Mesenchymal stem cell (in vitro differentiated cells and primary cell): Measurements from ENCODE around the gene CCDC102B.

Experiments used
- DNase-seq: peaks from one replicate; pipeline ENCODE4 v3.0.0-alpha.2; 2013
- H2AFZ ChIP-seq: one replicate; pipeline ENCODE4 v1.6.1; 2013; ENCODE audit warnings: low read depth, mild to moderate bottlenecking, control low read depth, inconsistent platforms, low read length, moderate library complexity
- H2AK5ac ChIP-seq: 2 replicates; pipeline ENCODE4 v1.6.1; 2013; ENCODE audit warnings: low read length, moderate library complexity, mild to moderate bottlenecking, inconsistent platforms; ENCODE audit not compliant: severe bottlenecking
- H2BK120ac ChIP-seq: one replicate; pipeline ENCODE4 v1.6.1; 2013; ENCODE audit warnings: low read depth, mild to moderate bottlenecking, inconsistent platforms, low read length, moderate library complexity
- H2BK12ac ChIP-seq, 2 experiments: one replicate each; pipeline ENCODE4 v1.6.1; 2013; ENCODE audit warnings: inconsistent platforms in 2 of 2, low read length in 2 of 2, mild to moderate bottlenecking in 2 of 2, moderate library complexity in 2 of 2, control low read depth in 1 of 2
- H2BK15ac ChIP-seq: one replicate; pipeline ENCODE4 v1.6.1; 2013; ENCODE audit warnings: mild to moderate bottlenecking, low read depth, inconsistent platforms; ENCODE audit not compliant: poor library complexity, severe bottlenecking
- H2BK5ac ChIP-seq: 2 replicates; pipeline ENCODE4 v1.6.1; 2013; ENCODE audit warnings: low read depth, mild to moderate bottlenecking, low read length, control low read depth, inconsistent platforms; ENCODE audit not compliant: poor library complexity, severe bottlenecking
- H3K14ac ChIP-seq, 2 experiments: one replicate each; pipeline ENCODE4 v1.6.1; 2013; ENCODE audit warnings: inconsistent platforms in 2 of 2, low read length in 2 of 2, control low read depth in 1 of 2, mild to moderate bottlenecking in 1 of 2, moderate library complexity in 1 of 2
- H3K18ac ChIP-seq, 2 experiments: one replicate each; pipeline ENCODE4 v1.6.1; 2013; ENCODE audit warnings: inconsistent platforms in 2 of 2, low read length in 2 of 2, control low read depth in 1 of 2, low read depth in 1 of 2, mild to moderate bottlenecking in 1 of 2
- H3K23ac ChIP-seq, 2 experiments: one replicate each; pipeline ENCODE4 v1.6.1; 2013; ENCODE audit warnings: inconsistent platforms in 2 of 2, low read length in 2 of 2, mild to moderate bottlenecking in 2 of 2, moderate library complexity in 2 of 2, control low read depth in 1 of 2
- H3K27ac ChIP-seq: 2 replicates; pipeline ENCODE4 v1.5.1; 2013; ENCODE audit warnings: mild to moderate bottlenecking, moderate library complexity, low read length, control low read depth, inconsistent platforms; ENCODE audit not compliant: poor library complexity, severe bottlenecking
- H3K27me3 ChIP-seq, 2 experiments: 2 replicates each; pipeline versions ENCODE4 v1.6.1 to v1.7.0; 2013; ENCODE audit warnings: low read length in 2 of 2, mild to moderate bottlenecking in 2 of 2, moderate library complexity in 2 of 2, control low read depth in 1 of 2, inconsistent platforms in 1 of 2; ENCODE audit not compliant: control insufficient read depth in 1 of 2, insufficient read depth in 1 of 2
- H3K36me3 ChIP-seq, 2 experiments: 2 replicates each; pipeline versions ENCODE4 v1.6.1 to v1.7.0; 2013; ENCODE audit warnings: low read length in 2 of 2, control low read depth in 1 of 2, inconsistent platforms in 1 of 2, low read depth in 1 of 2, mild to moderate bottlenecking in 1 of 2; ENCODE audit not compliant: insufficient read depth in 2 of 2, control insufficient read depth in 1 of 2
- H3K4ac ChIP-seq, 2 experiments: one replicate each; pipeline ENCODE4 v1.6.1; 2013; ENCODE audit warnings: inconsistent platforms in 2 of 2, low read length in 2 of 2, mild to moderate bottlenecking in 2 of 2, moderate library complexity in 2 of 2, control low read depth in 1 of 2, low read depth in 1 of 2
- H3K4me1 ChIP-seq: 2 replicates; pipeline ENCODE4 v1.6.1; 2013; ENCODE audit warnings: low read depth, low read length, control low read depth; ENCODE audit not compliant: control insufficient read depth, insufficient read depth
- H3K4me2 ChIP-seq: 2 replicates; pipeline ENCODE4 v1.6.1; 2013; ENCODE audit warnings: low read length, mild to moderate bottlenecking, inconsistent platforms; ENCODE audit not compliant: poor library complexity, severe bottlenecking
- H3K4me3 ChIP-seq, 2 experiments: 2 replicates each; pipeline versions ENCODE4 v1.5.1 to v1.7.0; 2013; ENCODE audit warnings: low read length in 2 of 2, mild to moderate bottlenecking in 2 of 2, control low read depth in 1 of 2, low read depth in 1 of 2; ENCODE audit not compliant: insufficient read depth in 1 of 2
- H3K79me1 ChIP-seq: replicated peaks from 2 replicates; pipeline ENCODE4 v1.6.1; 2013; ENCODE audit warnings: mild to moderate bottlenecking, control low read depth, low read length, inconsistent platforms; ENCODE audit not compliant: poor library complexity, severe bottlenecking
- H3K9ac ChIP-seq: 2 replicates; pipeline ENCODE4 v1.7.0; 2013; ENCODE audit warnings: mild to moderate bottlenecking, low read length, moderate library complexity
- H3K9me3 ChIP-seq: 2 replicates; pipeline ENCODE4 v1.7.0; 2013; ENCODE audit warnings: mild to moderate bottlenecking, low read length; ENCODE audit not compliant: control insufficient read depth
- H4K8ac ChIP-seq: one replicate; pipeline ENCODE4 v1.6.1; 2013; ENCODE audit warnings: inconsistent platforms, mild to moderate bottlenecking, low read length, moderate library complexity
- H4K91ac ChIP-seq: one replicate; pipeline ENCODE4 v1.6.1; 2013; ENCODE audit warnings: mild to moderate bottlenecking, low read length, inconsistent platforms
- WGBS: methylation state at CpG from one replicate; pipeline ENCODE4 v1.1.7; 2013; ENCODE audit warnings: mixed read lengths; 5-methylcytosine and 5-hydroxymethylcytosine counted together

Gene CCDC102B

GRCh38 chr18:68948622-68949021 is 150.7 kb downstream of the CCDC102B start:
- no peak overlapping the region for H2BK15ac ChIP-seq
- no peak overlapping the region for H2BK5ac ChIP-seq
- H3K27me3 ChIP-seq: no peaks in the 10 kb centered on the region
- no peak overlapping the region for H3K4me2 ChIP-seq
- no peak overlapping the region for H4K8ac ChIP-seq
- no peak overlapping the region for H3K23ac ChIP-seq
- no peak for DNase-seq
- H3K14ac ChIP-seq: no peak overlapping the region
- no peak overlapping the region for H3K18ac ChIP-seq
- H2BK12ac ChIP-seq: no peak overlapping the region
- H3K9me3 ChIP-seq: no peaks in the 10 kb centered on the region
- H3K4ac ChIP-seq: no peak overlapping the region
- H3K27ac ChIP-seq: no peak overlapping the region
- no peaks in the 10 kb centered on the region for H3K36me3 ChIP-seq
- H4K91ac ChIP-seq: no peak overlapping the region
- H3K79me1 ChIP-seq: no peaks in the 10 kb centered on the region
- H3K9ac ChIP-seq: no peak overlapping the region
- no peak overlapping the region for H2AK5ac ChIP-seq
- 96% methylated on average over 3 of the region's 4 CpGs for WGBS
- H2AFZ ChIP-seq: no peak overlapping the region
- peaks cover 2% of the 10 kb centered on the region for H3K4me1 ChIP-seq
- no peak overlapping the region for H2BK120ac ChIP-seq
- no peak overlapping the region for H3K4me3 ChIP-seq

- Histone ChIP-seq H2BK5ac (no peak overlapping the region), H3K4me1 (no peaks in the 10 kb centered on the region), H3K18ac (no peak overlapping the region), H3K4me3 (no peak overlapping the region), H2AK5ac (no peak overlapping the region), H3K9ac (no peak overlapping the region), H3K27me3 (no peaks in the 10 kb centered on the region), H3K27ac (no peak overlapping the region), H4K8ac (no peak overlapping the region), H2BK120ac (no peak overlapping the region), H2AFZ (no peak overlapping the region), H2BK15ac (no peak overlapping the region), H3K79me1 (no peaks in the 10 kb centered on the region), H2BK12ac (no peak overlapping the region), H3K4me2 (no peak overlapping the region), H3K9me3 (no peaks in the 10 kb centered on the region), H3K4ac (no peak overlapping the region), H3K14ac (no peak overlapping the region), H3K23ac (no peak overlapping the region), H3K36me3 (no peaks in the 10 kb centered on the region), H4K91ac (no peak overlapping the region)
- WGBS: 66% methylated on average over 1 of the region's 2 CpGs
- DNase-seq: no peak
Observed at GRCh38 chr18:68954738-68955137, 156.9 kb downstream of the CCDC102B start.

GRCh38 chr18:68956650-68957049 is 158.8 kb downstream of the CCDC102B start:
- no peaks in the 10 kb centered on the region for H3K27me3 ChIP-seq

GRCh38 chr18:68960355-68960754 is 162.5 kb downstream of the CCDC102B start:
- 98% methylated on average over 3 of the region's 3 CpGs for WGBS
- Histone ChIP-seq H2BK15ac (no peak overlapping the region), H2BK12ac (no peak overlapping the region), H3K14ac (no peak overlapping the region), H3K27me3 (no peaks in the 10 kb centered on the region), H3K27ac (no peak overlapping the region), H3K36me3 (no peaks in the 10 kb centered on the region), H3K4ac (no peak overlapping the region), H3K23ac (no peak overlapping the region), H2AFZ (no peak overlapping the region), H3K9me3 (no peaks in the 10 kb centered on the region), H2BK120ac (no peak overlapping the region), H4K8ac (no peak overlapping the region), H3K18ac (no peak overlapping the region), H3K79me1 (no peaks in the 10 kb centered on the region), H4K91ac (no peak overlapping the region), H3K9ac (no peak overlapping the region), H3K4me1 (no peaks in the 10 kb centered on the region), H2AK5ac (no peak overlapping the region), H3K4me2 (no peak overlapping the region), H3K4me3 (no peak overlapping the region), H2BK5ac (no peak overlapping the region)
- no peak for DNase-seq

More at GRCh38 chr18:68956650-68957049, 158.8 kb downstream of the CCDC102B start:
- H3K36me3 ChIP-seq: no peaks in the 10 kb centered on the region
- no peak overlapping the region for H3K9ac ChIP-seq
- H3K27ac ChIP-seq: no peak overlapping the region
- H4K91ac ChIP-seq: no peak overlapping the region
- H3K23ac ChIP-seq: no peak overlapping the region
- H2AFZ ChIP-seq: no peak overlapping the region
- no peak overlapping the region for H3K4ac ChIP-seq
- no peak for DNase-seq
- no peak overlapping the region for H3K14ac ChIP-seq
- no peak overlapping the region for H2BK15ac ChIP-seq
- no peak overlapping the region for H3K4me2 ChIP-seq
- no peaks in the 10 kb centered on the region for H3K79me1 ChIP-seq
- H3K18ac ChIP-seq: no peak overlapping the region
- H4K8ac ChIP-seq: no peak overlapping the region
- no peak overlapping the region for H3K4me3 ChIP-seq
- H3K4me1 ChIP-seq: no peaks in the 10 kb centered on the region
- no peak overlapping the region for H2AK5ac ChIP-seq
- WGBS: no CpG with 5 or more reads among the region's 2 CpGs
- H3K9me3 ChIP-seq: no peaks in the 10 kb centered on the region
- H2BK5ac ChIP-seq: no peak overlapping the region
- no peak overlapping the region for H2BK120ac ChIP-seq
- no peak overlapping the region for H2BK12ac ChIP-seq
